ENCODE measurements around the gene CLEC11A. TPM values are rescaled to one million over a fixed set of nuclear protein-coding genes. Genes with fewer than 3 reads are reported as not detected.
"Not testable (repeated sequence)": the region's sequence is repeated elsewhere in the genome, so short reads cannot be mapped to it uniquely, and the experiment has no call there.

Gene CLEC11A
- total RNA-seq, 2 donors from 2014 or later: 13.8 to 26.2 TPM

DNA sequence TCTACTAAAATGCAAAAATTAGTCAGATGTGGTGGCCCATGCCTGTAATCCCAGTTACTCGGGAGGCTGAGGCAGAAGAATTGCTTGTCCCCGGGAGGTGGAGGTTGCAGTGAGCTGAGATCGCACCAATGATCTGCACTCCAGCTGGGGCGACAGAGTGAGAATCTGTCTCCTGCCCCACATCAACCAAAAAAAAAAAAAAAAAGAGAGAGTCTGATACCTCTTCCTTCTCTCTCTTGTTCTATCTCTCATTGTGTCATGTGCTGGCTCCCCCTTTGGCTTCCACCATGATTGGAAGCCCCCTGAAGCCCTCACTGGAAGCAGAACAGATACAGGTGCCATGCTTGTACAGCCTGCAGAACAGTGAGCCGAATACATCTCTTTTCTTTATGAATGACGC is 20.4 kb downstream of the CLEC11A start:
- 79% methylated on average over 6 of the region's 6 CpGs for WGBS
- H3K36me3 ChIP-seq: no peaks in the 10 kb centered on the region

DNA sequence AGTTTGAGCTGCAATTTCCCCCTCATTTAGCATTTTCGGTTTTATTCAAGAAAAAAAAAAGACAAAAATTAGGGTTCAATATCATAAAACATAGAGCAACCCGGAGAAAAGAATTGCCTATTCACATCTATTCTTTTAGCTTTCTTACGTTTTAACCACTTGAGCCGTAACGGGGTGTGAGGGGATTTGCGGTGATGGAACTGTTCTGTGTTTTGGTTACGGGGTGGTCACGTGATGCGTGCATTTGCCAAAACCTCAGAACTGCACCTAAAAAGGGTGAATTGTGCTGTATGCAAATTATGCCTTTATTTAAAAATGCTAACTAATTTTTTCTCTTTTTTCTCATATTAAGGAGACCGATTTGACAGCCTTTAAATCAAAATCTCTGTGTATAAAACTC is 22.1 kb downstream of the CLEC11A start:
- Histone ChIP-seq H3K4me3 (no peak overlapping the region), H3K9me3 (no peaks in the 10 kb centered on the region), H3K27me3 (replicated peaks; ENCODE audit: insufficient read depth) (no peaks in the 10 kb centered on the region), H3K4me1 (replicated peaks) (no peaks in the 10 kb centered on the region), H3K27ac (no peak overlapping the region), H3K36me3 (no peaks in the 10 kb centered on the region)
- intact Hi-C loops (cut with DNase I): no loop called here
- TF ChIP-seq POLR2A (IDR thresholded peaks at IDR 0.05): no peak
- no peak for TF ChIP-seq CTCF (IDR thresholded peaks at IDR 0.05)
- TF ChIP-seq POLR2AphosphoS5 (IDR thresholded peaks at IDR 0.05): no peak
- 63% methylated on average over 10 of the region's 10 CpGs for WGBS
- no peak for DNase-seq (ENCODE audit: low spot score)

More for the DNA sequence above, 20.4 kb downstream of the CLEC11A start:
- Histone ChIP-seq H3K4me3 (no peak overlapping the region), H3K27ac (no peak overlapping the region), H3K4me1 (replicated peaks) (no peaks in the 10 kb centered on the region), H3K27me3 (replicated peaks; ENCODE audit: insufficient read depth) (peaks cover 3% of the 10 kb centered on the region), H3K9me3 (no peaks in the 10 kb centered on the region)
- DNase-seq (ENCODE audit: low spot score): no peak
- intact Hi-C loops (cut with DNase I): no loop called here
- no peak for TF ChIP-seq POLR2A (IDR thresholded peaks at IDR 0.05)
- no peak for TF ChIP-seq POLR2AphosphoS5 (IDR thresholded peaks at IDR 0.05)
- TF ChIP-seq CTCF (IDR thresholded peaks at IDR 0.05): no peak

GRCh38 chr19:50747141-50747540 is 24.0 kb downstream of the CLEC11A start:
- DNase-seq (ENCODE audit: low spot score); H3K27ac ChIP-seq; H3K4me3 ChIP-seq; H3K4me1 ChIP-seq (replicated peaks); H3K27me3 ChIP-seq (replicated peaks; ENCODE audit: insufficient read depth); H3K36me3 ChIP-seq; intact Hi-C loops (cut with DNase I); H3K9me3 ChIP-seq: not testable (repeated sequence)
- 88% methylated on average over 14 of the region's 14 CpGs for WGBS

GRCh38 chr19:50749490-50749889 is 26.3 kb downstream of the CLEC11A start:
- no peaks in the 10 kb centered on the region for H3K9me3 ChIP-seq
- H3K27me3 ChIP-seq (replicated peaks; ENCODE audit: insufficient read depth): no peaks in the 10 kb centered on the region
- TF ChIP-seq POLR2A (IDR thresholded peaks at IDR 0.05) (no peak), CTCF (IDR thresholded peaks at IDR 0.05) (no peak), POLR2AphosphoS5 (IDR thresholded peaks at IDR 0.05) (no peak)
- no peaks in the 10 kb centered on the region for H3K36me3 ChIP-seq
- WGBS: 59% methylated on average over 6 of the region's 6 CpGs
- no peaks in the 10 kb centered on the region for H3K4me1 ChIP-seq (replicated peaks)
- intact Hi-C loops (cut with DNase I): no loop called here
- no peak for DNase-seq (ENCODE audit: low spot score)
- no peak overlapping the region for H3K27ac ChIP-seq
- no peak overlapping the region for H3K4me3 ChIP-seq

- H3K9me3 ChIP-seq: no peaks in the 10 kb centered on the region
- DNase-seq (ENCODE audit: low spot score): no peak
- intact Hi-C loops (cut with DNase I): no loop called here
- H3K4me3 ChIP-seq: no peak overlapping the region
- no peak overlapping the region for H3K27ac ChIP-seq
- no peaks in the 10 kb centered on the region for H3K27me3 ChIP-seq (replicated peaks; ENCODE audit: insufficient read depth)
- H3K36me3 ChIP-seq: no peaks in the 10 kb centered on the region
- 69% methylated on average over 15 of the region's 15 CpGs for WGBS
- H3K4me1 ChIP-seq (replicated peaks): no peaks in the 10 kb centered on the region
- TF ChIP-seq POLR2AphosphoS5 (IDR thresholded peaks at IDR 0.05) (no peak), POLR2A (IDR thresholded peaks at IDR 0.05) (no peak), CTCF (IDR thresholded peaks at IDR 0.05) (no peak)
Measured at GRCh38 chr19:50750010-50750409, 26.8 kb downstream of the CLEC11A start.
